ENCODE results near the gene ATOSA.

ATOSA gene

GRCh38 chr15:52649686-52650085 lies 29.5 kb downstream of the ATOSA start:
- DNase-seq, result no peak

DNA sequence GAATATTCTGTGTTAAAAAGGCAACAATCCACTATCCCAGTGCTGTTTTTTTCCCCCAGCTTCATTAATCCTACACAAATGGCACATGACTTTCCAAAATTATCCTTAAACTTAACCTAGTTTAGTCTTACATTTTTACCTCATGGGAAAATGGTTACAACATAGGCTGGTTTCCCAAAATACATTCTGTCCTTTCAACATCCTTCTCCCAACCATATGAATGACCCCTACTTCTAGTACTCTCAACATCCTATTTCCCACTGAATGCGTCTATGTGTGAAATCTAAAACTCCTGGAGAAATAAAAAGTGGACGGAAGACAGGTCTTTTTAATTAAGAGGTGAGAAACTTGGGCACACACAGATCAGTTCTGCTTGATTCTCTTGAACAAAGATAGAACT lies 33.3 kb downstream of the ATOSA start:
- DNase-seq, result no peak

DNA sequence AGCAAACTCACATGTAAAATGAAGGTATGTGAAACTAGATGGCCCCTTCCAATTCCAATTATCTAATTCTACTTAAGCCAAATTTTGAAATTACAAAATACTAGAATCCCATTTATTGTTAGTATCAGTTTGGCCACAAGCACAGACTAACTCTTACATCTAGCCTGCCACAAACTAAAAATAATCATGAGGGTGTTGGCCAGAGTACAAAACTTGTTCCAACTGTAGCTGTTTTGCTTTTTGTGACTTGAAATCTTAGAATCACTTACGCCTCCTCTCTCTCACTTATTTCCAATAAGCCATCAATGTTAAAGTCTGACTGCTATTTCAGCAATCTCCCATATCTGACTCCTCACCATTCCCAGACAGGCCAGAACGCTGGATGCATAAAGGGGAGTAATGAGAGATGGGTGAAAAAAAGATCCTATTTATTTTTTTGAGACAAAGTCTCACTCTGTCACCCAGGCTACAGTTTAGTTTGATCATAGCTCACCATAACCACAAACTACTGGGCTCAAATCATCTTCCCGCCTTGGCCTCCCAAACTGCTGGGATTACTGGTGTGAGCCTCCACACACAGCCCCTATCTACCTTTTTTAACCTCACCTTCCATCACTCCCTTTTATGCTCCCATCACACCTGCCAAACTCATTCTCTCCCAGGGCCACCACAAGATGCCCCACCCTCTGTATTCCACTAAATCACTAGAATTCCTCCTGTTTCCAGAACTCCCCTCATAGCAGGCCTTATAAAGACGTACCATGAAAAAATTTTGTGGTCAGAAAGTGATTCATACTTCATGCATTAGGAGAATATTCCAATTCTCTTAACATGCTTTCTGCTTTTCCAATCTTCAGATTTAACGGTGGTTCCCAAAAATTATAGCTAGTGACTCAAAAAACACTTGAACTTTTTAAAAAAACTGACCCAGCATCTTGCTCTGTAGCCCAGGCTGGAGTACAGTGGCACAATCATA lies 36.5 kb downstream of the ATOSA start:
- no peak for DNase-seq

- no peak for DNase-seq
Observed at GRCh38 chr15:52636459-52636858, 42.7 kb downstream of the ATOSA start.

GRCh38 chr15:52635908-52636307 lies 43.3 kb downstream of the ATOSA start:
- no peak for DNase-seq

Data from stimulated activated CD8-positive, alpha-beta memory T cell treated with anti-CD3 and anti-CD28 coated beads, Interleukin-4, amount 100 ng/mL, for 48 hours (primary cell).